WTC11 (cell line): ENCODE data around the gene ADCK2. TPM values are rescaled to one million over a fixed set of nuclear protein-coding genes. Genes with fewer than 3 reads are reported as not detected.
A peak's percentile ranks its signal among the peaks of the same experiment; 100 is the strongest.

ENCODE experiments used
- ATAC-seq: fragments of 200-7000 bp; cut with Tn5 transposase; 2 replicates; pipeline ENCODE4 v1.10.0; 2021; ENCODE audit warnings: mild to moderate bottlenecking, moderate library complexity
- CTCF ChIA-PET: fragments of 300-600 bp; sonication (Branson Sonifier 250); formaldehyde crosslinking; loops from one replicate; lab custom pipeline; 2021; ENCODE audit warnings: antibody characterized with exemption; lab: Charles Lee
- POLR2A ChIA-PET: fragments of 350-600 bp; sonication (Branson Sonifier 250); formaldehyde crosslinking; loops from one replicate; lab custom pipeline; 2021; ENCODE audit warnings: antibody characterized with exemption; lab: Charles Lee
- DNase-seq: peaks from one replicate; pipeline ENCODE4 v3.0.0; 2021; ENCODE audit warnings: low spot score
- H3K27ac Mint-ChIP-seq: 2 replicates; pipeline ENCODE4 v1.8.0; 2021; ENCODE audit warnings: mixed read lengths
- H3K27me3 Mint-ChIP-seq: 2 replicates; pipeline ENCODE4 v1.8.0; 2021; ENCODE audit warnings: low read depth, mild to moderate bottlenecking, moderate library complexity, mixed read lengths
- H3K36me3 Mint-ChIP-seq: 2 replicates; pipeline ENCODE4 v1.8.0; 2021; ENCODE audit warnings: mixed read lengths
- H3K4me1 Mint-ChIP-seq: 2 replicates; pipeline ENCODE4 v1.8.0; 2022; ENCODE audit warnings: mixed read lengths
- H3K4me3 Mint-ChIP-seq: 2 replicates; pipeline ENCODE4 v1.8.0; 2021; ENCODE audit warnings: mild to moderate bottlenecking, moderate library complexity, mixed read lengths
- H3K9me3 Mint-ChIP-seq: 2 replicates; pipeline ENCODE4 v1.8.0; 2021; ENCODE audit warnings: mixed read lengths
- AFF4 ChIP-seq: sonication (generic); formaldehyde crosslinking; IDR thresholded peaks from 2 replicates; pipeline ENCODE4 v1.8.1; 2023; ENCODE audit warnings: mild to moderate bottlenecking, missing genetic modification reagents, borderline replicate concordance
- ATF6 ChIP-seq: sonication (generic); formaldehyde crosslinking; IDR thresholded peaks from 2 replicates; pipeline ENCODE4 v1.8.1; 2023; ENCODE audit warnings: mild to moderate bottlenecking, missing genetic modification reagents
- CBFB ChIP-seq: sonication (generic); formaldehyde crosslinking; IDR thresholded peaks from 2 replicates; pipeline ENCODE4 v1.8.1; 2022; ENCODE audit warnings: mild to moderate bottlenecking, low read depth, missing genetic modification reagents
- E2F1 ChIP-seq: sonication (generic); formaldehyde crosslinking; IDR thresholded peaks from 2 replicates; pipeline ENCODE4 v1.8.0; 2022; ENCODE audit warnings: mild to moderate bottlenecking, missing genetic modification reagents
- EMX1 ChIP-seq: fragments of 250-450 bp; sonication (Bioruptor Pico); IDR thresholded peaks from 2 replicates; pipeline ENCODE4 v1.8.0; 2021; ENCODE audit warnings: mild to moderate bottlenecking
- ETV6 ChIP-seq: sonication (generic); formaldehyde crosslinking; IDR thresholded peaks from 2 replicates; pipeline ENCODE4 v1.8.1; 2022; ENCODE audit warnings: mild to moderate bottlenecking, missing genetic modification reagents
- JAZF1 ChIP-seq: fragments of 250-450 bp; sonication (Bioruptor Pico); IDR thresholded peaks from 2 replicates; pipeline ENCODE4 v1.9.0; 2021; ENCODE audit warnings: moderate library complexity, mild to moderate bottlenecking, inconsistent platforms
- MXD4 ChIP-seq: fragments of 250-450 bp; sonication (Bioruptor Pico); IDR thresholded peaks from 2 replicates; pipeline ENCODE4 v1.8.0; 2021; ENCODE audit warnings: mild to moderate bottlenecking, moderate library complexity, borderline replicate concordance
- NFYB ChIP-seq: sonication (generic); formaldehyde crosslinking; conservative IDR thresholded peaks from 2 replicates; pipeline ENCODE4 v1.8.0; 2022; ENCODE audit warnings: low read depth, missing genetic modification reagents
- NR2C2 ChIP-seq: sonication (generic); formaldehyde crosslinking; IDR thresholded peaks from 2 replicates; pipeline ENCODE4 v1.8.0; 2022; ENCODE audit warnings: mild to moderate bottlenecking, missing genetic modification reagents
- PRDM15 ChIP-seq: sonication (generic); formaldehyde crosslinking; IDR thresholded peaks from 2 replicates; pipeline ENCODE4 v1.8.0; 2022; ENCODE audit warnings: missing genetic modification reagents
- USF1 ChIP-seq: sonication (generic); formaldehyde crosslinking; IDR thresholded peaks from 2 replicates; pipeline ENCODE4 v1.8.0; 2022; ENCODE audit warnings: mild to moderate bottlenecking, missing genetic modification reagents
- ZBTB43 ChIP-seq: sonication (generic); formaldehyde crosslinking; IDR thresholded peaks from 2 replicates; pipeline ENCODE4 v1.8.1; 2023; ENCODE audit warnings: mild to moderate bottlenecking, missing genetic modification reagents
- ZNF121 ChIP-seq: sonication (generic); formaldehyde crosslinking; IDR thresholded peaks from 2 replicates; pipeline ENCODE4 v1.8.0; 2023; ENCODE audit warnings: missing genetic modification reagents
- ZNF138 ChIP-seq: sonication (generic); formaldehyde crosslinking; conservative IDR thresholded peaks from 2 replicates; pipeline ENCODE4 v1.8.1; 2022; ENCODE audit warnings: mild to moderate bottlenecking, moderate library complexity, missing genetic modification reagents
- ZNF219 ChIP-seq: sonication (generic); formaldehyde crosslinking; IDR thresholded peaks from 2 replicates; pipeline ENCODE4 v1.8.0; 2023; ENCODE audit warnings: missing genetic modification reagents, mild to moderate bottlenecking, borderline replicate concordance
- ZNF263 ChIP-seq: sonication (generic); formaldehyde crosslinking; IDR thresholded peaks from 2 replicates; pipeline ENCODE4 v1.8.1; 2022; ENCODE audit warnings: low read depth, mild to moderate bottlenecking, moderate library complexity, missing genetic modification reagents
- ZNF416 ChIP-seq: fragments of 250-450 bp; sonication (Bioruptor Pico); IDR thresholded peaks from 2 replicates; pipeline ENCODE4 v1.9.0; 2021; ENCODE audit warnings: mild to moderate bottlenecking, inconsistent platforms
- ZNF512 ChIP-seq: sonication (generic); formaldehyde crosslinking; IDR thresholded peaks from 2 replicates; pipeline ENCODE4 v1.8.1; 2022; ENCODE audit warnings: missing genetic modification reagents, borderline replicate concordance
- total RNA-seq: library from RNA; stranded (reverse); gene quantifications from 3 replicates; pipeline ENCODE4 v1.2.3, GENCODE V29; 2021

The ADCK2 gene
- total RNA-seq, 1 experiment from 2014 or later: 12.7 TPM

- Mint-ChIP-seq H3K4me1 (peaks cover 20% of the 10 kb centered on the region), H3K27ac (peak within 1 kb of the TSS; percentile 85), H3K4me3 (peak within 1 kb of the TSS; percentile 90), H3K27me3 (no peaks in the 10 kb centered on the region), H3K36me3 (no peaks in the 10 kb centered on the region), H3K9me3 (no peaks in the 10 kb centered on the region)
- ATAC-seq (peak; percentile 90), DNase-seq (peak; percentile 96)
- CTCF ChIA-PET: interaction anchor here (0.9 to 1.2 kb wide), 2 partner anchors 43 to 286 kb away, joined by 3 to 7 read pairs; no protein-coding TSS in a partner anchor
- POLR2A ChIA-PET: no interaction called here
- no peak for TF ChIP-seq ZNF263 (CRISPR knock-in tag)
- TF ChIP-seq ZNF416 (CRISPR knock-in tag): no peak
- no peak for TF ChIP-seq NR2C2 (CRISPR knock-in tag)
- TF ChIP-seq MXD4 (CRISPR knock-in tag): no peak
- TF ChIP-seq ATF6 (CRISPR knock-in tag): no peak; the same call in 1 of the 2 replicates
- TF ChIP-seq JAZF1 (CRISPR knock-in tag): no peak
- 0 out of 2 replicates have a peak, but pooled peaks have one; percentile 30 for TF ChIP-seq ZNF219 (CRISPR knock-in tag)
- no peak for TF ChIP-seq ZNF121 (CRISPR knock-in tag)
- TF ChIP-seq PRDM15 (CRISPR knock-in tag): no peak
- TF ChIP-seq AFF4 (CRISPR knock-in tag): no peak
- no peak for TF ChIP-seq ZNF138 (CRISPR knock-in tag)
- no peak for TF ChIP-seq E2F1
- no peak for TF ChIP-seq ZNF512 (CRISPR knock-in tag)
- peak; percentile 77 for TF ChIP-seq ZBTB43 (CRISPR knock-in tag)
- peak; percentile 67 for TF ChIP-seq ETV6 (CRISPR knock-in tag)
- TF ChIP-seq EMX1 (CRISPR knock-in tag): no peak
- no peak for TF ChIP-seq CBFB (CRISPR knock-in tag)
- TF ChIP-seq USF1: peak; percentile 74; the same call in 1 of the 2 replicates
- no peak for TF ChIP-seq NFYB (CRISPR knock-in tag)
These were observed 24.1 kb downstream of the ADCK2 start, which contains the start of gene NDUFB2 for GRCh38 chr7:140696680-140697446. NDUFB2 (plus strand) TSS chr7:140696708; CDS start chr7:140696745, 37 bp downstream.
